HG03060 (cell line): ENCODE measurements around the gene WDR27.
A peak's percentile ranks its signal among the peaks of the same experiment; 100 is the strongest.

Source experiments
- ATAC-seq: cut with Tn5 transposase; IDR thresholded peaks from one replicate; pipeline ENCODE4 v1.9.1; 2021; ENCODE audit warnings: low read depth, moderate number of reproducible peaks; ENCODE audit not compliant: unreplicated experiment

WDR27 gene

GRCh38 chr6:169571123-169571962 lies 130.5 kb downstream of the WDR27 start:
- no peak for ATAC-seq

- ATAC-seq = no peak
These were observed 133.3 kb downstream of the WDR27 start for GRCh38 chr6:169568314-169569087.

GRCh38 chr6:169567819-169568218 lies 134.0 kb downstream of the WDR27 start:
- ATAC-seq = no peak

GRCh38 chr6:169566961-169567750 lies 134.7 kb downstream of the WDR27 start:
- no peak for ATAC-seq

GRCh38 chr6:169566319-169566718 lies 135.5 kb downstream of the WDR27 start:
- no peak for ATAC-seq

- no peak for ATAC-seq
These were observed 137.2 kb downstream of the WDR27 start for GRCh38 chr6:169564453-169565240.

GRCh38 chr6:169561665-169562064 lies 140.2 kb downstream of the WDR27 start:
- ATAC-seq = no peak

GRCh38 chr6:169559592-169559991 lies 142.2 kb downstream of the WDR27 start:
- no peak for ATAC-seq

- no peak for ATAC-seq
These were observed 142.9 kb downstream of the WDR27 start for GRCh38 chr6:169558774-169559441.

GRCh38 chr6:169558378-169558773 lies 143.5 kb downstream of the WDR27 start:
- ATAC-seq = no peak

- ATAC-seq = no peak
These were observed 143.9 kb downstream of the WDR27 start for GRCh38 chr6:169557887-169558286.

- peak; percentile 98 for ATAC-seq
These were observed 144.9 kb downstream of the WDR27 start for GRCh38 chr6:169556758-169557548.

- ATAC-seq = no peak
These were observed 145.7 kb downstream of the WDR27 start for GRCh38 chr6:169555971-169556617.

- ATAC-seq = no peak
These were observed 155.8 kb downstream of the WDR27 start for GRCh38 chr6:169545982-169546381.

- no peak for ATAC-seq
These were observed 158.1 kb downstream of the WDR27 start for GRCh38 chr6:169543704-169544103.

- ATAC-seq = no peak
These were observed 159.3 kb downstream of the WDR27 start for GRCh38 chr6:169542491-169542890.

GRCh38 chr6:169539176-169539897 lies 162.5 kb downstream of the WDR27 start:
- no peak for ATAC-seq
